ENCODE data around the gene TDRD5. TPM values are rescaled to one million over a fixed set of nuclear protein-coding genes. Genes with fewer than 3 reads are reported as not detected.

Gene TDRD5
- total RNA-seq, 2 experiments from 2014 or later, result not detected

DNA sequence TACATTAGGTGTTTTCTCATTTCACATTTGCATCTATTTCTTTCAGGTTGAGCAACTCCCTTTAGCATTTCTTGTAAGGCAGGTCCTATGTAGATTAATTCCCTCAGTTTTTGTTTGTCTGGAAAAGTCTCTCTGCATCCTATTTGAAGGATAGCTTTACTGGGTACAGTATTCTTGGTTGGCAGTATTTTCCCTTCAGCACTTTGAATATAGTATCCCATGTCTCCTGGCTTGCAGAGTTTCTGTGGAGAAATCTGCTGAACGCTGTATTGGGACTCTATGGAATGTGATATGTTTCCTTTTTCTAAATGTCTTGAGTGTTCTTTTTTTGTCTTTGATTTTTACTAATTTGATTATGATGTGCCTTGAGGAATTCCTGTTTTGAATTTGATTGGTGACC lies 122.5 kb downstream of the TDRD5 start:
- POLR2A ChIA-PET, result no interaction called here
- CTCF ChIA-PET, result interaction anchor here (1.2 to 1.7 kb wide), 3 partner anchors 8 to 96 kb away, joined by 3 to 5 read pairs (median 3); no protein-coding TSS in a partner anchor
- Mint-ChIP-seq H3K9me3 (peaks cover 47% of the 10 kb centered on the region), H3K36me3 (ENCODE audit: low read depth) (no peaks in the 10 kb centered on the region), H3K27me3 (no peaks in the 10 kb centered on the region), H3K4me3 (no peak overlapping the region), H3K27ac (no peak overlapping the region), H3K4me1 (ENCODE audit: low read depth) (peaks cover 5% of the 10 kb centered on the region)
- ATAC-seq (no peak), DNase-seq (no peak)
- intact Hi-C loops (cut with micrococcal nuclease), result no loop called here
- TF ChIP-seq, protein P1, sequence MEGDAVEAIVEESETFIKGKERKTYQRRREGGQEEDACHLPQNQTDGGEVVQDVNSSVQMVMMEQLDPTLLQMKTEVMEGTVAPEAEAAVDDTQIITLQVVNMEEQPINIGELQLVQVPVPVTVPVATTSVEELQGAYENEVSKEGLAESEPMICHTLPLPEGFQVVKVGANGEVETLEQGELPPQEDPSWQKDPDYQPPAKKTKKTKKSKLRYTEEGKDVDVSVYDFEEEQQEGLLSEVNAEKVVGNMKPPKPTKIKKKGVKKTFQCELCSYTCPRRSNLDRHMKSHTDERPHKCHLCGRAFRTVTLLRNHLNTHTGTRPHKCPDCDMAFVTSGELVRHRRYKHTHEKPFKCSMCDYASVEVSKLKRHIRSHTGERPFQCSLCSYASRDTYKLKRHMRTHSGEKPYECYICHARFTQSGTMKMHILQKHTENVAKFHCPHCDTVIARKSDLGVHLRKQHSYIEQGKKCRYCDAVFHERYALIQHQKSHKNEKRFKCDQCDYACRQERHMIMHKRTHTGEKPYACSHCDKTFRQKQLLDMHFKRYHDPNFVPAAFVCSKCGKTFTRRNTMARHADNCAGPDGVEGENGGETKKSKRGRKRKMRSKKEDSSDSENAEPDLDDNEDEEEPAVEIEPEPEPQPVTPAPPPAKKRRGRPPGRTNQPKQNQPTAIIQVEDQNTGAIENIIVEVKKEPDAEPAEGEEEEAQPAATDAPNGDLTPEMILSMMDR (IDR thresholded peaks at IDR 0.05), result no peak

DNA sequence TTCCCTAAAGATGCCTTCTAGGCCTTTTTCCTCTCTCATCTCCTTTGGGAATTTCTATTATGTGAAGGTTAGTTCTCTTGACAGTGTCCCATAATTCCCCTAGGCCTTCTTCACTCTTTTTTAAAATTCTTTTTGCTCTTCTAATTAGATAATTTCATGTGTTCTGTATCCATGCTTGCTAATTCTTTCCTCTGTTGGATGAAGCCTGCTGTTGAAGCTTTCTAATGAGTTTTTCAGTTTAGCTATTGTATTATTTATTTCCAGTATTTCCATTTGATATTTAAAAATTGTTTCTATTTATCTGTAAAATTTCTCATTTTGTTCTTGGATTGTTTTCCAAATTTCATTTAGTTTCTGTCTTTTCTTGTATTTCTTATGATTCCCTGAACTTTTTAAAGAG lies 123.0 kb downstream of the TDRD5 start:
- H3K27ac Mint-ChIP-seq, result no peak overlapping the region
- DNase-seq (no peak), ATAC-seq (no peak)
- H3K9me3 Mint-ChIP-seq, result peaks cover 51% of the 10 kb centered on the region
- no peaks in the 10 kb centered on the region for H3K27me3 Mint-ChIP-seq
- H3K4me3 Mint-ChIP-seq, result no peak overlapping the region
- peaks cover 4% of the 10 kb centered on the region for H3K4me1 Mint-ChIP-seq (ENCODE audit: low read depth)
- intact Hi-C loops (cut with micrococcal nuclease), result no loop called here
- TF ChIP-seq, protein P1 (IDR thresholded peaks at IDR 0.05), result no peak
- H3K36me3 Mint-ChIP-seq (ENCODE audit: low read depth), result no peaks in the 10 kb centered on the region
- POLR2A ChIA-PET, result no interaction called here
- CTCF ChIA-PET, result interaction anchor here (1.6 to 1.7 kb wide), 2 partner anchors 8 to 95 kb away, joined by 3 to 5 read pairs; no protein-coding TSS in a partner anchor

DNA sequence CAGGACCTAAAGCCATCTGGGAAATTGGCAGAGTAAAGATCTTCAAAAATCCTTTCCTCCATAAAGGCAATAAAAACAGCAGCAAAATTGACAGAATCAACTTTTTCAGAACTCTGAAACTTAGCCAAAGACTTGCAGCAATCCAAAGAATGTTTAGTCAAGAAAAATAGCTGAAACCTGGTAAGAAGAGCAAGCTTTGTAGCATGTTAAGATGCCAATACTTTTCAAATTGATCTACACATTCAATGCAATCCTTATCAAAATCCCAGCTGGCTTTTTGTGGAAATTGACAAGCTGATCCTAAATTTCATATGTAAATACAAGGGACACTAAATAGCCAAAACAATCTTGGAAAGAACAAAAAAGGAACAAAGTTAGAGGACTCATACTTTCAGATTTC lies 127.6 kb downstream of the TDRD5 start:
- H3K9me3 Mint-ChIP-seq, result peaks cover 47% of the 10 kb centered on the region
- no peaks in the 10 kb centered on the region for H3K4me1 Mint-ChIP-seq (ENCODE audit: low read depth)
- ATAC-seq (no peak), DNase-seq (no peak)
- no peak overlapping the region for H3K27ac Mint-ChIP-seq
- H3K4me3 Mint-ChIP-seq, result no peak overlapping the region
- no peaks in the 10 kb centered on the region for H3K36me3 Mint-ChIP-seq (ENCODE audit: low read depth)
- H3K27me3 Mint-ChIP-seq, result no peaks in the 10 kb centered on the region
- ChIA-PET POLR2A (no interaction called here), CTCF (interaction anchor here (1.0 to 5.3 kb wide), 5 partner anchors 9 to 95 kb away, joined by 3 to 30 read pairs (median 4); no protein-coding TSS in a partner anchor)
- intact Hi-C loops (cut with micrococcal nuclease), result no loop called here
- TF ChIP-seq, protein P1 (IDR thresholded peaks at IDR 0.05), result no peak

DNA sequence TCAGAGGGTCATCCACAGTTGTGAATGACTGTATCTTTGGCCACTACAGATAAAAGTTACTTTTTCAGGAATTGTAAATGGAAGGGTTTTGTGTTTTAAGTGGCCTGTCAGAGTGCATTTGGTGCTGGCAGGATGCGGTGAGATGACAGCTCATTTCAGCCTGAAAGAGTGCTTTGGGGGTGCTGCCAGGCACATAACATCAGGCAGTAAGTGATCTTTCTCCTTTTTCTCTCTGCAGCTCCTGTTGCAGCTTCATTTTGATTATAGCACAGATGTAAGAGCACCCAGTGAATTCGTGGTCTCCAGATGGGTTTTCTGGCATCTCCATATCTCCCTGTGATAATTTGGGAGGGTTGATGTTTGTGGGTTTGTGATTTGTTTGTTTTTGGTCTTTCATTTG lies 136.6 kb downstream of the TDRD5 start:
- POLR2A ChIA-PET, result no interaction called here
- peaks cover 9% of the 10 kb centered on the region for H3K27me3 Mint-ChIP-seq

DNA sequence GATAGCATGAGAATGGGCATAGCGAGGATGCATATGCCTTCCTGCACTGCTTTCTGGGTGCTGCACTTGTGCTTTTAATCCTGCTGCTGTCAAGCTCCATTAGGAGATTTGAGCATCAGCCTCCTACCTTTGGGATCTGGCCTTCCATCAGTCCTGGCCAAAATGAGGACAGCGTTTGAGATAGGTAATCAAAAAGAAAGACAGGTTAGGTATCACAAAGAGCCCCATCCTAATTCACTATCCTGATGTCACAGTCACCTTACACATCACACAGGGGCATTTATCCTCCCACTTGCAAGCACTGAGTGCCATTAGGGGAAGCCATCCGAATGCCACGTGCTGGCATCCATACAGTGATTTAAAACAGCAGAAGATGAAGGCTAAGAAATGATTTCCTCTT lies 138.2 kb downstream of the TDRD5 start:
- no peak for ATAC-seq
- CTCF ChIA-PET, result interaction anchor here (0.9 to 3.1 kb wide), 3 partner anchors 24 to 85 kb away, joined by 3 to 23 read pairs (median 7); no protein-coding TSS in a partner anchor

More for the DNA sequence above, 136.6 kb downstream of the TDRD5 start:
- Mint-ChIP-seq H3K4me3 (no peak overlapping the region), H3K27ac (no peak overlapping the region), H3K36me3 (ENCODE audit: low read depth) (no peaks in the 10 kb centered on the region), H3K9me3 (no peaks in the 10 kb centered on the region), H3K4me1 (ENCODE audit: low read depth) (no peaks in the 10 kb centered on the region)
- intact Hi-C loops (cut with micrococcal nuclease), result no loop called here
- ATAC-seq (no peak), DNase-seq (no peak)
- TF ChIP-seq, protein P1 (IDR thresholded peaks at IDR 0.05), result no peak
- CTCF ChIA-PET, result interaction anchor here (0.7 to 3.3 kb wide), 4 partner anchors 22 to 81 kb away, joined by 3 to 21 read pairs (median 6); no protein-coding TSS in a partner anchor

More for the DNA sequence above, 138.2 kb downstream of the TDRD5 start:
- Mint-ChIP-seq H3K4me3 (no peak overlapping the region), H3K27ac (no peak overlapping the region), H3K4me1 (ENCODE audit: low read depth) (no peaks in the 10 kb centered on the region), H3K27me3 (peaks cover 9% of the 10 kb centered on the region), H3K36me3 (ENCODE audit: low read depth) (no peaks in the 10 kb centered on the region), H3K9me3 (no peaks in the 10 kb centered on the region)
- TF ChIP-seq, protein P1 (IDR thresholded peaks at IDR 0.05), result no peak
- no peak for DNase-seq
- intact Hi-C loops (cut with micrococcal nuclease), result no loop called here
- POLR2A ChIA-PET, result no interaction called here

Measured in activated CD8-positive, alpha-beta T cell treated with anti-CD3 and anti-CD28 coated beads for 36 hours (primary cell).